Endothelial cell of umbilical vein (primary cell): ENCODE data around the gene BNC2. TPM values are rescaled to one million over a fixed set of nuclear protein-coding genes. Genes with fewer than 3 reads are reported as not detected.

Experiments used
- BruUV-seq: library from RNA; stranded (reverse); fragments of 400-500 nt; replicated peaks from 2 replicates; lab custom pipeline; 2021; lab: Mats Ljungman, UMichigan
- CTCF ChIA-PET: fragments of 300-600, 350-600 bp; sonication (Branson Sonifier 250); formaldehyde crosslinking; loops from one replicate; lab custom pipeline; 2021; ENCODE audit warnings: antibody characterized with exemption, inconsistent platforms; lab: Charles Lee
- POLR2A ChIA-PET: fragments of 300-600, 350-600 bp; sonication (Branson Sonifier 250); formaldehyde crosslinking; loops from one replicate; lab custom pipeline; 2021; ENCODE audit warnings: antibody characterized with exemption, inconsistent platforms; lab: Charles Lee
- DNase-seq: peaks from one replicate; pipeline ENCODE4 v3.0.0-alpha.2; 2011; ENCODE audit warnings: low read depth, low spot score
- FAIRE-seq: peaks from 2 replicates; lab custom pipeline; 2011; peaks lifted over from hg19 to GRCh38; lab: Jason Lieb, UNC
- H2AFZ ChIP-seq: 2 replicates; pipeline ENCODE4 v1.6.0; 2012; ENCODE audit warnings: low read depth, low read length, control low read depth, inconsistent platforms
- H3K27ac ChIP-seq: 2 replicates; pipeline ENCODE4 v1.5.1; 2011; ENCODE audit warnings: low read depth, mild to moderate bottlenecking, control low read depth, low read length, moderate library complexity; ENCODE audit not compliant: insufficient read depth
- H3K27me3 ChIP-seq, 2 experiments: 2 replicates each; pipeline versions ENCODE4 v1.6.0 to v1.6.1; 2011; ENCODE audit warnings: low read length in 2 of 2, mixed read lengths in 1 of 2; ENCODE audit not compliant: control insufficient read depth in 2 of 2, insufficient read depth in 2 of 2
- H3K36me3 ChIP-seq, 2 experiments: 2 replicates in 1 of 2; 3 replicates in 1 of 2; pipeline ENCODE4 v1.5.1; 2011; ENCODE audit warnings: low read length in 2 of 2, mild to moderate bottlenecking in 1 of 2, moderate library complexity in 1 of 2; ENCODE audit not compliant: control insufficient read depth in 2 of 2, insufficient read depth in 2 of 2; ENCODE audit errors: extremely low read depth in 1 of 2
- H3K4me1 ChIP-seq: 3 replicates; pipeline ENCODE4 v1.5.1; 2011; ENCODE audit warnings: mild to moderate bottlenecking, low read length; ENCODE audit not compliant: control insufficient read depth, insufficient read depth; ENCODE audit errors: extremely low read depth
- H3K4me2 ChIP-seq: 2 replicates; pipeline ENCODE4 v1.6.1; 2011; ENCODE audit warnings: low read length, control low read depth, mixed read lengths; ENCODE audit not compliant: insufficient read depth
- H3K4me3 ChIP-seq, 3 experiments: fragments of 200-600 bp in 1 of 3; sonication (generic), shearing (Covaris generic) in 1 of 3; replicated peaks in 1 of 3; 2 replicates each; pipeline ENCODE4 v1.5.1; 2011 to 2016; ENCODE audit warnings: control low read depth in 3 of 3, low read length in 3 of 3, mild to moderate bottlenecking in 2 of 3, inconsistent platforms in 1 of 3, low read depth in 1 of 3, moderate library complexity in 1 of 3; ENCODE audit not compliant: insufficient read depth in 1 of 3
- H3K79me2 ChIP-seq: 2 replicates; pipeline ENCODE4 v1.6.0; 2012; ENCODE audit warnings: low read length, inconsistent platforms; ENCODE audit not compliant: control insufficient read depth, insufficient read depth
- H3K9ac ChIP-seq: replicated peaks from 2 replicates; pipeline ENCODE3; 2011; ENCODE audit warnings: low read length, control low read depth; ENCODE audit not compliant: insufficient read depth; ENCODE audit errors: extremely low read depth
- H3K9me1 ChIP-seq: replicated peaks from 3 replicates; pipeline ENCODE4 v1.6.0; 2011; ENCODE audit warnings: mild to moderate bottlenecking, low read length; ENCODE audit not compliant: control insufficient read depth, insufficient read depth; ENCODE audit errors: extremely low read depth
- H3K9me3 ChIP-seq: replicated peaks from 2 replicates; pipeline ENCODE4 v1.5.1; 2012; ENCODE audit warnings: low read length, inconsistent platforms; ENCODE audit not compliant: control insufficient read depth, insufficient read depth
- H4K20me1 ChIP-seq: replicated peaks from 2 replicates; pipeline ENCODE3; 2011; ENCODE audit warnings: mild to moderate bottlenecking, low read length; ENCODE audit not compliant: control insufficient read depth, insufficient read depth; ENCODE audit errors: extremely low read depth
- EZH2 ChIP-seq: IDR thresholded peaks from 2 replicates; pipeline ENCODE4 v1.6.1; 2012; ENCODE audit warnings: borderline replicate concordance, low read depth, mild to moderate bottlenecking, moderate library complexity, low read length, inconsistent platforms; ENCODE audit not compliant: severe bottlenecking
- FOS ChIP-seq: IDR thresholded peaks from 2 replicates; pipeline ENCODE4 v1.6.1; 2011; ENCODE audit warnings: mild to moderate bottlenecking, low read length, moderate library complexity, borderline replicate concordance; ENCODE audit not compliant: insufficient read depth
- GATA2 ChIP-seq: IDR thresholded peaks from 2 replicates; pipeline ENCODE4 v1.7.0; 2011; ENCODE audit warnings: low read depth, mild to moderate bottlenecking, moderate library complexity, mixed read lengths, low read length; ENCODE audit not compliant: insufficient read length, insufficient read depth
- JUN ChIP-seq: IDR thresholded peaks from 2 replicates; pipeline ENCODE4 v1.6.1; 2011; ENCODE audit warnings: borderline replicate concordance, low read depth; ENCODE audit not compliant: insufficient read length, insufficient read depth
- MAX ChIP-seq: IDR thresholded peaks from 2 replicates; pipeline ENCODE4 v1.6.1; 2011; ENCODE audit not compliant: insufficient read depth, insufficient read length
- MYC ChIP-seq: IDR thresholded peaks from one replicate; pipeline ENCODE4 v1.6.1; 2011; ENCODE audit warnings: mild to moderate bottlenecking, low read depth, low read length
- POLR2A ChIP-seq: IDR thresholded peaks from 2 replicates; pipeline ENCODE4 v1.6.1; 2012; ENCODE audit warnings: low read depth, mild to moderate bottlenecking, control low read depth, low read length
- POLR2AphosphoS5 ChIP-seq: IDR thresholded peaks from 2 replicates; pipeline ENCODE4 v1.6.1; 2012; ENCODE audit warnings: low read depth, mild to moderate bottlenecking, control low read depth, low read length, moderate library complexity; ENCODE audit not compliant: insufficient read depth
- dilution Hi-C: fragments of 300-500 bp; cut with MboI; formaldehyde crosslinking; loops from one replicate; pipeline ENCODE4 v1.15.0; 2019; ENCODE audit warnings: low sequenced_read_pairs; ENCODE audit not compliant: extremely low pct_ligation_motif_present
- intact Hi-C: fragments of 100-400 bp; cut with micrococcal nuclease; formaldehyde crosslinking; loops from one replicate; pipeline ENCODE4 v1.10.0; 2022
- polyA plus RNA-seq, 4 experiments: library from polyadenylated mRNA; depleted of rRNA in 3 of 4; stranded (reverse) in 3 of 4; unstranded in 1 of 4; fragments of >200 nt; gene quantifications; 2 replicates each; pipeline versions ENCODE4 v1.2.1 to v1.2.3, GENCODE V29; 2011 to 2012; ENCODE audit warnings: missing spikeins in 1 of 4
- total RNA-seq: library from RNA; stranded (reverse); gene quantifications from 2 replicates; pipeline ENCODE4 v1.2.3, GENCODE V29; 2021
- TF ChIP-seq, protein P1 (sequence below), 2 donors: IDR thresholded peaks; 1 replicate in 1 of 2; 2 replicates in 1 of 2; pipeline ENCODE4 v1.5.1; 2011; ENCODE audit warnings: low read length in 2 of 2, mild to moderate bottlenecking in 2 of 2, moderate library complexity in 2 of 2, control low read depth in 1 of 2, inconsistent platforms in 1 of 2, low read depth in 1 of 2; ENCODE audit not compliant: insufficient read depth in 1 of 2; ENCODE audit errors: extremely low read depth in 1 of 2

BNC2 gene
- total and polyA plus RNA-seq, 2 donors (not counting 3 experiments of a cell fraction or from before 2014, with no cell fraction given), result 12.1 to 34.3 TPM

- H3K36me3 ChIP-seq, result no peaks in the 10 kb centered on the region
Observed at GRCh38 chr9:16364347-16364746, 506.1 kb downstream of the BNC2 start.

More at GRCh38 chr9:16364347-16364746, 506.1 kb downstream of the BNC2 start:
- H3K9me1 ChIP-seq, result no peaks in the 10 kb centered on the region
- H3K27me3 ChIP-seq, result no peaks in the 10 kb centered on the region
- ChIA-PET POLR2A (no interaction called here), CTCF (interaction anchor here (1.4 kb wide), 2 partner anchors 22 to 28 kb away, joined by 3 to 4 read pairs; no protein-coding TSS in a partner anchor)
- intact Hi-C loops (loop anchor here (1.0 to 10.0 kb wide), 4 partner anchors 27 to 340 kb away; no protein-coding TSS in a partner anchor), dilution Hi-C loops (no loop called here)
- no peaks in the 10 kb centered on the region for H3K79me2 ChIP-seq
- peak; percentile 80 for DNase-seq
- TF ChIP-seq, protein P1, sequence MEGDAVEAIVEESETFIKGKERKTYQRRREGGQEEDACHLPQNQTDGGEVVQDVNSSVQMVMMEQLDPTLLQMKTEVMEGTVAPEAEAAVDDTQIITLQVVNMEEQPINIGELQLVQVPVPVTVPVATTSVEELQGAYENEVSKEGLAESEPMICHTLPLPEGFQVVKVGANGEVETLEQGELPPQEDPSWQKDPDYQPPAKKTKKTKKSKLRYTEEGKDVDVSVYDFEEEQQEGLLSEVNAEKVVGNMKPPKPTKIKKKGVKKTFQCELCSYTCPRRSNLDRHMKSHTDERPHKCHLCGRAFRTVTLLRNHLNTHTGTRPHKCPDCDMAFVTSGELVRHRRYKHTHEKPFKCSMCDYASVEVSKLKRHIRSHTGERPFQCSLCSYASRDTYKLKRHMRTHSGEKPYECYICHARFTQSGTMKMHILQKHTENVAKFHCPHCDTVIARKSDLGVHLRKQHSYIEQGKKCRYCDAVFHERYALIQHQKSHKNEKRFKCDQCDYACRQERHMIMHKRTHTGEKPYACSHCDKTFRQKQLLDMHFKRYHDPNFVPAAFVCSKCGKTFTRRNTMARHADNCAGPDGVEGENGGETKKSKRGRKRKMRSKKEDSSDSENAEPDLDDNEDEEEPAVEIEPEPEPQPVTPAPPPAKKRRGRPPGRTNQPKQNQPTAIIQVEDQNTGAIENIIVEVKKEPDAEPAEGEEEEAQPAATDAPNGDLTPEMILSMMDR (IDR thresholded peaks at IDR 0.05; ENCODE audit: extremely low read depth in 1 of 2, insufficient read depth in 1 of 2, low read depth in 1 of 2, low read length in 2 of 2), result no peak
- no peak for TF ChIP-seq POLR2A
- TF ChIP-seq GATA2, result peak; percentile 12
- TF ChIP-seq JUN, result peak; percentile 13
- TF ChIP-seq MYC, result no peak
- TF ChIP-seq FOS, result no peak
- no peak for TF ChIP-seq EZH2
- peak; percentile 34 for TF ChIP-seq POLR2AphosphoS5
- no peak for TF ChIP-seq MAX
- H3K9me3 ChIP-seq, result no peaks in the 10 kb centered on the region
- no peak overlapping the region for H3K4me3 ChIP-seq
- H2AFZ ChIP-seq, result peak overlapping the region; percentile 8
- peaks cover 38% of the 10 kb centered on the region for H3K4me1 ChIP-seq
- H3K4me2 ChIP-seq, result no peak overlapping the region
- H3K27ac ChIP-seq, result peak overlapping the region; percentile 42
- peak; percentile 77 for FAIRE-seq
- BruUV-seq, result no TSS peak
- no peaks in the 10 kb centered on the region for H4K20me1 ChIP-seq
- H3K9ac ChIP-seq, result no peak overlapping the region
